Prostate gland (tissue), 2 donors: ENCODE data around the gene PCBP4. TPM values are rescaled to one million over a fixed set of nuclear protein-coding genes. Genes with fewer than 3 reads are reported as not detected.

Experiments used
- DNase-seq: peaks from one replicate; pipeline ENCODE4 v3.0.0-alpha.2; 2019; ENCODE audit warnings: low spot score
- H3K27ac ChIP-seq, 2 donors: fragments of 200-600 bp; sonication (generic); 2 replicates each; pipeline ENCODE4 v1.5.1; 2017 to 2019
- H3K27me3 ChIP-seq: fragments of 200-600 bp; sonication (generic); replicated peaks from 2 replicates; pipeline ENCODE4 v1.5.1; 2019; ENCODE audit not compliant: insufficient read depth
- H3K36me3 ChIP-seq, 2 donors: fragments of 200-600 bp; sonication (generic); 1 replicate in 1 of 2; 2 replicates in 1 of 2; pipeline versions ENCODE4 v1.5.1 to v1.8.1; 2017 to 2019
- H3K4me1 ChIP-seq: fragments of 200-600 bp; sonication (generic); replicated peaks from 2 replicates; pipeline ENCODE4 v1.5.1; 2019
- H3K4me3 ChIP-seq, 2 donors: fragments of 200-600 bp; sonication (generic); 2 replicates each; pipeline ENCODE4 v1.5.1; 2017 to 2019
- H3K9me3 ChIP-seq: fragments of 200-600 bp; sonication (generic); 2 replicates; pipeline ENCODE4 v1.5.1; 2017
- POLR2A ChIP-seq: fragments of 450-650 bp; IDR thresholded peaks from one replicate; pipeline ENCODE4 v1.6.1; 2016; ENCODE audit warnings: antibody characterized with exemption, mild to moderate bottlenecking
- POLR2AphosphoS5 ChIP-seq: sonication (generic); formaldehyde crosslinking; IDR thresholded peaks from one replicate; pipeline ENCODE4 v1.6.1; 2017; ENCODE audit warnings: antibody characterized with exemption
- WGBS: methylation state at CpG from one replicate; pipeline ENCODE4 v1.1.5; 2018; 5-methylcytosine and 5-hydroxymethylcytosine counted together
- intact Hi-C: fragments of 100-400 bp; cut with DNase I; formaldehyde crosslinking; loops from one replicate; pipeline ENCODE4 v1.14.2; 2022
- total RNA-seq, 2 donors: library from RNA; depleted of rRNA; stranded (reverse); fragments of >200 nt; gene quantifications; one replicate each; pipeline ENCODE4 v1.1.0, GENCODE V29; 2016
- TF ChIP-seq, protein P1 (sequence below), 4 experiments: fragments of 200-600 bp in 2 of 4; fragments of 450-650 bp in 2 of 4; sonication (generic) in 2 of 4; IDR thresholded peaks; 1 replicate in 3 of 4; 2 replicates in 1 of 4; pipeline ENCODE4 v1.5.1; 2016 to 2019; ENCODE audit warnings: antibody characterized with exemption in 4 of 4, mild to moderate bottlenecking in 2 of 4, moderate library complexity in 2 of 4

Gene PCBP4
- total RNA-seq, 2 donors from 2014 or later, result 74.0 to 74.1 TPM

DNA sequence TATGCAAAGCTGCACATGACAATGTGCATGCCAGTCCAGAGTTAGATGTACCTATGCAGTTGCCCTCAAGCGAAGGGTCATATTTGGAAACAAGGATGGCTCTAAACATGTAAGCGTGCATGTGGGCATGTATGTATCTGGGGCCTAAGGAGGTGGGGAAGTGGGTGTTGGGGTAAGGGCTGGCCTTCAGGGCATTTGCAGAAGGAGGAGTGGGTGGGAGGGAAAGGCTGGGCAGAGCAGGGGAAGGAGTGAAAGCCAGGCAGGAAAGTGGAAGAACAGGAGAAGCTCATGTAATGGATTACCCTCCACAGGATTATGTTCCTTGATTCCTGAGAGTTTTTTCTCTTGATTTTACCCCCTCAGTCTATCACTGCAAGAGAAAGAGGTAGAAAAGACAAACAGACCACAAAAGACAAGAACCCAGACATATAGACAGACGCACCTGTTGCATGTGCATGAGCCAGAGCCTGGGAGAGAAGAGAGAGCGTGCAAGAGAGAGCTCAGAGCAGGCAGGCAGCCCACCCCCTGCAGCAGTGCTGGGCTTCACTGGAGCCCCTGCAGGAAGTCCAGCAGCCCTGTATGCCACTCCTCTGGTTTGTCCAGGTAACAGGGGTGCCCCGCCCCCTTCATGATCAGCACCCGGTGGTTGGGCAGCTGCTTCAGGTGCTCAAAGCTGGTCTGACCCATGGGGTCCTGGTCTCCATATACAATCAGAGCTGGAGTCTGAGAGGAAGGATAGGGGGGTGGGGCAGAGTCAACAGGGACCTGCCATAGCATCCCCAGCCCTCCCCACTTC, 1.8 kb upstream of the PCBP4 start:
- Histone ChIP-seq H3K9me3 (no peaks in the 10 kb centered on the region), H3K36me3 (no peaks in the 10 kb centered on the region), H3K27ac (no peak overlapping the region), H3K27me3 (no peaks in the 10 kb centered on the region), H3K4me3 (no peak overlapping the region), H3K4me1 (peaks cover 12% of the 10 kb centered on the region)
- no peak for DNase-seq
- no peak for TF ChIP-seq POLR2AphosphoS5
- intact Hi-C loops, result no loop called here
- whole genome bisulfite sequencing, result 81% methylated on average over 6 of the region's 6 CpGs

DNA sequence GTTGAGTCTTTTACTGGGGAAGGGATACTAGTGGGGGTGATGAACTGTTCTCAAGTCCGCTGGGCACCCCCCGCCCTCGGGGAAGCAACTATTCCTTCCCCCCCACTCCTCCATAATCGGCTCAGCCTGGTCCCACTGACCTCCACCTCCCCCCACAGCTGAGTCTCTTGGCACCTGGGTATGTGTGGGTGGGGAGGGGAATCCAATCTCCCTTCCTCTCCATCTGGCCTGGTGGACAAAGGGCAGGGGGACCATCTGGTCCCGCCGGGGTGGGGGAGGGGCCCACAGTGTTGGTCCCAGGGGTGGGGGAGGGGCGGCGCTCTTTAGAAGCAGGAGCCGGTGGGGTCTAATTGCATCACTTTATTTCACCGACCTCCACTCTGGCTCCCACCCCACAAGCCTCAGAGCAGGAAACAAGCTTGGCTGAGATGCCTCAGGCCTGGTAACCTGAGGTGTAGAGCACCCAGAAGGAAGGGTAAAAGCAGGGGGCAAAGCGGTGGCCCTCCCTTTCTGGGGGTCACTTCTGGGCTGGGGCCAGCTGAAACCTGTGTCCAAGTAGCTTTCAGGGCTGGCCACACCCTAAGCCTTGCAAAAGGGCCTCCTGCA, 1.0 kb upstream of the PCBP4 start:
- Histone ChIP-seq H3K4me1 (peaks cover 10% of the 10 kb centered on the region), H3K9me3 (no peaks in the 10 kb centered on the region), H3K27me3 (no peaks in the 10 kb centered on the region), H3K4me3 (peak overlapping the region; percentile 63 to 83), H3K27ac (peak overlapping the region; percentile 84 to 93), H3K36me3 (no peaks in the 10 kb centered on the region)
- no peak for DNase-seq
- no peak for TF ChIP-seq POLR2A
- no peak for TF ChIP-seq POLR2AphosphoS5
- intact Hi-C loops, result no loop called here
- 13% methylated on average over 7 of the region's 11 CpGs for WGBS

DNA sequence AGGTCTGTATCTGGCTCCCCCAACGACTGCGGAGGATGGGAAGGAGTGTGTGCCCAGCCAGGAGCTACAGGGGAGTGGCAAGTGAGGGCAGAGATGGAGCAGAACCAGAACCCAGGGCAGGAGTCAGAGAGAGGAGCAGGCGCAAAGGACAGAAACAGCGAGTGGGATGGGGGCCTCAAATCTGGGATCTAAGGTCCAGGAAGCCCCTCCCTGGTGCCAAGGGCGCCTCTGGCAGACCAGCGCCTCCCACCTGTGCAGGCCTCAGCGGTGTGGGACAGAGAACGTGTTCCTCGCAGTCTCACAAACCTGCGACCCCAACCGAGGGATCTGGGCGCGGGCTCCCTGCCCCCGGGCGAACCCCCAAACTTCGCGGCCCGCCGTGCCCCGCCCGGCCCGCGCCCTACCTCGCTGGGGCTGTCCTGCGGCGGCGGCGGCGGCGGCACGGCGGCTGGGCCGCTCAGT, 301 bp downstream of the PCBP4 start:
- WGBS, result 2% methylated on average over 33 of the region's 33 CpGs
- no peaks in the 10 kb centered on the region for H3K36me3 ChIP-seq
- no peak for DNase-seq
- TF ChIP-seq POLR2AphosphoS5, result no peak
- no peak for TF ChIP-seq POLR2A
- TF ChIP-seq, protein P1, sequence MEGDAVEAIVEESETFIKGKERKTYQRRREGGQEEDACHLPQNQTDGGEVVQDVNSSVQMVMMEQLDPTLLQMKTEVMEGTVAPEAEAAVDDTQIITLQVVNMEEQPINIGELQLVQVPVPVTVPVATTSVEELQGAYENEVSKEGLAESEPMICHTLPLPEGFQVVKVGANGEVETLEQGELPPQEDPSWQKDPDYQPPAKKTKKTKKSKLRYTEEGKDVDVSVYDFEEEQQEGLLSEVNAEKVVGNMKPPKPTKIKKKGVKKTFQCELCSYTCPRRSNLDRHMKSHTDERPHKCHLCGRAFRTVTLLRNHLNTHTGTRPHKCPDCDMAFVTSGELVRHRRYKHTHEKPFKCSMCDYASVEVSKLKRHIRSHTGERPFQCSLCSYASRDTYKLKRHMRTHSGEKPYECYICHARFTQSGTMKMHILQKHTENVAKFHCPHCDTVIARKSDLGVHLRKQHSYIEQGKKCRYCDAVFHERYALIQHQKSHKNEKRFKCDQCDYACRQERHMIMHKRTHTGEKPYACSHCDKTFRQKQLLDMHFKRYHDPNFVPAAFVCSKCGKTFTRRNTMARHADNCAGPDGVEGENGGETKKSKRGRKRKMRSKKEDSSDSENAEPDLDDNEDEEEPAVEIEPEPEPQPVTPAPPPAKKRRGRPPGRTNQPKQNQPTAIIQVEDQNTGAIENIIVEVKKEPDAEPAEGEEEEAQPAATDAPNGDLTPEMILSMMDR (IDR thresholded peaks at IDR 0.05), result no peak
- peaks cover 10% of the 10 kb centered on the region for H3K4me1 ChIP-seq
- intact Hi-C loops, result no loop called here
- peak overlapping the region; percentile 63 to 83 for H3K4me3 ChIP-seq
- no peaks in the 10 kb centered on the region for H3K9me3 ChIP-seq
- no peaks in the 10 kb centered on the region for H3K27me3 ChIP-seq
- peak overlapping the region; percentile 84 to 93 for H3K27ac ChIP-seq

DNA sequence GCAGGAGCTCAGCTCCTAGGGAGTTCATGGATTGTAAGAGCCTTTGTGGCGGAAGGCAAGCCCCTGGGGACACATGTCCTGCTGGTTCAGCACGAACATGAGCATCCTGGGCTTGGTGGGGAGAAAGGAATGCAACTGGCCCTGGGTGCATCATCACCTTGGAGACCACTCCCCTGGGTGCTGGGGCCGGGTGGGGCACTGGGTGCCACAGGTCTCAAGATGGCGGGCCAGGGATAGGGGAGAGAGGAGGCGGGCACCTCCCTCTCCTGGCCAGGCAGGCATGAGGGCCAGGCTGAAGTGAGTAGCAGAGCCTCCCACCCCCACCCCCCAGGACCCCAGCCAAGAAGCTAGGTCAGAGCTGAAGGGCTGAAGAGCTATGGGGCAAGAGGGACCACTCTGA, 768 bp downstream of the PCBP4 start:
- Histone ChIP-seq H3K27ac (peak overlapping the region; percentile 84 to 93), H3K27me3 (no peaks in the 10 kb centered on the region), H3K36me3 (no peaks in the 10 kb centered on the region), H3K4me3 (peak overlapping the region; percentile 63 to 83), H3K9me3 (no peaks in the 10 kb centered on the region), H3K4me1 (peaks cover 10% of the 10 kb centered on the region)
- no peak for TF ChIP-seq POLR2AphosphoS5
- TF ChIP-seq, protein P1 (IDR thresholded peaks at IDR 0.05), result no peak
- TF ChIP-seq POLR2A, result no peak
- DNase-seq, result no peak
- WGBS, result 40% methylated on average over 5 of the region's 5 CpGs
- intact Hi-C loops, result no loop called here

DNA sequence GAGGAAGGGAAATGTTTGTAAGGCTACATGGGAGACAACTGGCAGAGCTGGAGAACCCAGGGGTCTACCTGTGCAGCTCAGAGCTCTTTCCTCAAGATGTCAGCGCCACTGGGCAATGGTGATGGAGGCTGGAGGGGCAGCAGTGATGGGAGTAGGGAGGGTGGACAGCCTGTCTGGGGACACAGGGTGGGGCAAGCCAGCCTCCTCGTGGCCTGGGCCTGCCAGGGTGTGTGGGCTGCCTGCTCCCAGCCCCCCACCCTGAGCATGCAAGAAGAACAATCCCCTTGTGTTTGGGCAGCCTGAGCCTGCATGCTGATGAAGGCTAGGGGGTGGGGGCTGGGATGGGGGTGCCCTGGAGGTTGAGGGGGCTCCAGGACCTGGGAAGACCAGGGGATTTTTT, 1.2 kb downstream of the PCBP4 start:
- H3K4me1 ChIP-seq, result peaks cover 10% of the 10 kb centered on the region
- H3K36me3 ChIP-seq, result no peaks in the 10 kb centered on the region
- H3K9me3 ChIP-seq, result no peaks in the 10 kb centered on the region
- intact Hi-C loops, result no loop called here
- H3K4me3 ChIP-seq, result no peak overlapping the region
- no peak overlapping the region for H3K27ac ChIP-seq
- DNase-seq, result no peak
- TF ChIP-seq POLR2A, result no peak
- H3K27me3 ChIP-seq, result no peaks in the 10 kb centered on the region
- 38% methylated on average over 2 of the region's 2 CpGs for WGBS

DNA sequence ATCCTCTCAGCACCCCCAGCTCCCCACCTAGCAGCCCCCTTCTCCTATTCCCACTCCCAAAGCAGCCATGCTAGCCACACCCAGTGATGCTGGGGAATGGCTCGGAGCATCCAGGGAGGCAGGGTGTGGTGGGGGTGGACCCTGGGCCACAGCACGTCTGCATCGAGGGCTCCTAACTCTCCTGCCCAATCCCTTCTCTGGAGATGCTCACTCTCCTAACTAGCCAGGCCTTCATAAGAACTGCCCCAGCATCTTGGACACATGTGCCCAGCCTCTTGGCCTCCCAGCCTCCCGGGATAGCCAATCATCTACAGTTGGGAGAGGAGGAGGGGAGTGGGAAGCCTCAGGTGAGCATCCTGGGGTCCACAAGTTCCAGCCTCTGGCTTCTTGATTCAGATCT, 2.7 kb downstream of the PCBP4 start:
- H3K27me3 ChIP-seq, result no peaks in the 10 kb centered on the region
- H3K4me3 ChIP-seq, result no peak overlapping the region
- no peaks in the 10 kb centered on the region for H3K9me3 ChIP-seq
- TF ChIP-seq POLR2AphosphoS5 (no peak), POLR2A (no peak)
- TF ChIP-seq, protein P1 (IDR thresholded peaks at IDR 0.05), result no peak
- DNase-seq, result no peak
- H3K4me1 ChIP-seq, result peaks cover 10% of the 10 kb centered on the region
- intact Hi-C loops, result no loop called here
- WGBS, result 49% methylated on average over 4 of the region's 4 CpGs
- H3K36me3 ChIP-seq, result no peaks in the 10 kb centered on the region
- no peak overlapping the region for H3K27ac ChIP-seq
